NCI-H2171 treated with DMSO at 0.1 percent for 48 hours (cell line): Measurements from ENCODE around the gene CAMK2B.

Experiments used
- DNase-seq: peaks from one replicate; lab custom pipeline; 2025; lab: John Stamatoyannopoulos, UW

Gene CAMK2B

DNA sequence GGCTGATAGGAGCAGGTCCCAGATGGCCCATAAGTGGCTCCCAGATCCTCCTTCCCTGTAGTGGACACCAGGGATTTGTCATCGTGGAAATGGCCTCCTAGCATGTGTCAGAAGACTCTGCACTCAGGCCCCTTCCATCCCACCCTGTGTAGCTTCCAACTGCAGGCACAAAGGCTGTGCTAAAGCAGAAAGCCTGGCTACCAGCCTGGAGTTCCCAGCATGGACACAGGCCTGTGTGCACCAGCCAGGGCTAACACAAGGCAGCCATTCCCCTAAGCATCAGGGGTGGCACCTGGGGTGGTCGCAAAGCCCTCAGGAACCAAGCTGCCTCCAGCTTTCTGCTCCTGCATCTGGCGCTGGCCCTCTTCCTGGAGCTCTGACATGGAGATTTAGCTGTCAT, 4.5 kb upstream of the CAMK2B start:
- no peak for DNase-seq

DNA sequence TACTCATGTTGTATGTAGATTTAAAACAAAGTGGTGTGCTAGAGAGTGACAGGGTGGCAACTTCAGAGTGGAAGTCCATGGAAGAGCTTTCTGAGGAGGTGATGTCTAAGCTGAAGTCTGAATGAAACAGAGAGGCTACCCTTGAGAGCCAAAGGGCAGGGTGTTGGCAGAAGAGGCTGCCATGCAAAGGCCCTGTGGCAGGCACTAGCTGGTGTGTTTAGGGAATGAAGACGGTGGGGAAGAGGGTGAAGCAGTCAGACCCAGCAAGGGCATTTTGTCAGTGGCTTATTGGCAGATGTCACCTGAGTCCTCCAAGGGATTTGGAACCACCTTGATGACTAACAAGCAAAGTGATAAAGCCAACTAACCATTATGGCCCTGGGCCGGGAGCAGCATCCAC, 3.7 kb upstream of the CAMK2B start:
- no peak for DNase-seq

DNA sequence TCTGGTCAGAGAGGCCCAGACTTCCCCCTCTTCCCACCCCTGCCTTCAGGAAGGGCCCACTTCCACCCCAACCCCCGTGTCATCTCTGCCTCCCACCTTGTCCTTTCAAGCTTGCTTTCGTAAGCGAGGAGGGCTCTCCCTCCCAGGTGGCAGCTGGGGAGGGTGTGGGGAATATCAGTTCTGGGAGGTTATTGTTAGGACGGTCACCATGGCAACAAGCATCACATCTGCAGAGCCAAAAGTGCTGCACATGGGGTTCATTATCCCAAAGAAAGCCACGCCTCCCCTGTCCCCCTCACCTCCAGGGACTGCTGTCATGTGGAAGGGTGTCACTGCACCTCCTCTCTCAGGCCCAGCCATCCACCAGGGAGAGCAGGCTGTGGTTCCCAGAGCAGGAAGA, 2.6 kb upstream of the CAMK2B start:
- peak; percentile 14 for DNase-seq

DNA sequence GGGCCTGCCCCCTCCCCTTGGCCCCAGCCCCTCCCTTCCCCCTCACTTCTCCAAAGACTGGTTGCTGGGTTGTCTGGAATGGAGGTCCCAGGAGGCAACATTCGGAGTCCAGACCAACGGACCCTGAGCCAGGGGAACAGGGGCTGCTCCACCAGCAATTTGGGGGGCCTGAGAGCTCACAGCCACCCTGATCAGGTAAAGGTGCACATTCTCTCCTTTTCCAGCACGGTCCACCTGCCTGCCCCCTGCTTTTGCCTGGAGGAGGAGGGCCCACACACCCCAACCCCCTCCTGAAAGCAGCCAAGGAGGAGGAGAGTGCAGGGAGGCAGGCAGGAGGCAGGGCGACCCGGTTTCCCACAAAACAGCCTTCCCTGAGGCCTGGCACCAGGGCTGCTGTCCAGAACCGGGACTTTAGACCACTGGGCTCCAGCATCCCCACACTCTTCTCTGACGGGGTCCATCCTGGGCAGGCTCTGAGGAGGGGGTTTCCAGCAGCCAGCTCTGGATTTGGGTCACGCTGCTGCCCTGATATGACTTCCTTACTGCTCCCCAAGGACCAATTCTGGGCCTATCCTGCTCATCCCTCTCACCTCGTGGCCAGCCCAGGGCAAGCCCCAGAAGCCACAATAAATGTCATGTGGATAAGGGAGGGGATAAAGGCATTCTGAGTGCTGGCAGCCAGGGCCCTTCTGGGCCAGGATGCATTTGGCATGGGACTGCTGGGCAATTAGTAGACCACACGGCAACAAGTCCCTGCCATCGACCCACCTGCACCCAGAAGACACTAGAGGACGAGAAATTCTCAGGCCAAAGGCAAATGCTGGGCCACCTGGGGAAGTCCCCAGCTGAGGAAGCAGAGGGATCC, 1.1 kb upstream of the CAMK2B start:
- DNase-seq = no peak

DNA sequence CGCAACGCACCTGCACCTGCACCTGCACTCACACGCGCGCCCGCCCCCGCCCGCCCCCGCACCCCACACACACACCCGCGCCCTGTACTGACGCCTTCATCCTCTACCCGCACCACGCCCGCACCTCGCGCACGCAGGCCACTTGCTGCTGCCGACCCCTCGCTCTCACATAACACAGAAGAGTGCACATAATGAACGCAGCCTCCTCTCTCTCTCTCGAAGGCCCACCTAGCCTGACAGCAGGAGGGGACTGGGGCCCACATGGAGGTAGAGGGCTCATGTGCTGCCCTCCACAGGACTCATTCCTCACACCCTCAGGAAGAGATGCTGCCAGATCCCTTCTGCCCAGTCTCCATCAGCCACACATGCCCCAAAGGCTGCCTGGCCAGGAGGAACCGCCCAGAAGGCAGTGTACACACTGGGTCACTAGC, 432 bp upstream of the CAMK2B start:
- peak; percentile 64 for DNase-seq

DNA sequence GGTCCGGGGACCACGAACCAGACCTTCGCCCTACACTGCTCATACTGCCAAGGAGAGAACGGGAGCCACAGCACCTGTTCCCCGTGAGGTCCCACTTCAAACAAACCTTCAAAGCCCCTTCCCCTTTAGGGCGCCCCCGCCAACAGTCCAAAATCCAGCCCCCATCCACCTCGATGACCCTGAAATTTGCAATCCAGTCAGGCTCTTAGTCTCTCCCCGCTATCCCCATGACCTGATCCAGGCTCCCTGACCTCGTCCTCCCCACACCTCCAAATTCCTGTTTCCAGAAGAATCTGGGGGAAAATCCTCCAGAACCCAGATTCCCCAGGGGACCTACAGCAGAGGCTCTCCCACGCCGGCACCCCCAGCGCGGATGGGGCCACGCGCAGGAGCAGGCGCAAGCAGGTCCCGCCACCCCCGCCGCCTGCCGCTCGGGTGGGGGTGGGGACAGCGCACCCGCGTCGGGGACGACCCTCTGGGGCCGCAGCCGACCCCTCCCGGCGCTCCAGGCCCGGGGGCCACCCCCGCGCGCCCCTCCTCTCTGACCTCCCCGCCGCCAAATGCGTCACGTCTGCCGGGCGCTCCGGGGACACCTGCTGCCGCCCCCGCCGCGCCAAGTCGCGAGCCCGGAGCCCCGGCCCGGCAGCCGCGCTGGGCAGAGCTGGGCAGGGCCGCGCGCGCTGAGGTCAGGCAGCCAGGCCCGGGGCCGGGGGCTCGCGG, 753 bp downstream of the CAMK2B start:
- DNase-seq = no peak

DNA sequence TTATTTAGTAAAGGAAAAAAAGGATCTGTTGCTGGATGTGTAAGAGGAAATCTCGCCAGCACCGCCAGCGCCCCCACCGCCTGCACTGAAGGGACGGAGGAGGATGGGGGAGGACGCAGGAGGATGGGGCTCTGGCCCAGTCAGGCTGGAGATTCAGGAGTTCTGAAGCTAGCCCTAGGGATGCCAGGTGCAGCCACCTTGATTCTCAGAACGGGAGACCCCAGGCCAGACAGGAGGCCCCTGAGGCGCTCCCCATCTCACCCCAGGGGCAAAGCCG, 1.3 kb downstream of the CAMK2B start:
- DNase-seq = no peak

DNA sequence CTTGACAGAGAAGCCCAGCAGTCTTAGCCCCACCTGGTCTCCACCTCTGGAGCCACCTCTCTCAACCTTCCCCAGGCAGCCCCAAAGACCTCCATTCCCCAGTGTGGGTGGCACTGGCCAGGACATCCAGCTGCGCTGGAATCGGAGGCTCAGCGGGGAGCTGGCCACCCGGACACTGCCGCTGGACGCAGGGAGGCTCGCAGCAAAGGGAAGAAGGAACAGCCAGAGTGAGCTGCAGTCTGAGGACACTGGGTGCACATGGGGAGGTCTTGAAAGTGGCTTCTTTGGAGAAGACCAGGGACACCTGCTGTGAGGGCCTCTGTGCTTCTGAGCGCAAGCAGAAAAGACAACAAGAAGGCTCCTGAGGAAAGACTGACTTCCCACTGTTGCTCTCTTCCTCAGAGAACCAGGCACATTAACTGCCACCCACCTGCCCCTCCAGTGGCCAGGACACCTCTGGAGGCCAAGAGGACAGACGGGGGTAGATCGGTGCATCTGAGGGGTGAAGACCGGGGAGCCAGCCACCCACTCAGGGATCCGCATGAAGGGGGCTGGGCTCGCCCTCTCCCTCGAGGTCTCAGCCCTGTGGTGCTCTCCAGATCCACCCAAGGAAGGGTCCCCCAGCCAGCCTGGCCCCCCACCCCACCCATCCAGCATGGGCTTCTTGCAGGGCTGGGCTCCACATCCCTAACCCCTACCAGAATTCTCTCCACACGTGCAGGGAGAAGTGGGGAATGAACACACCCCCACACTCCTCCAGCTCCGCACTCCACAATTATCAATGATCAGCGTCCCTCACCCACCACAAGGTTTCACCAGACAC, 1.8 kb downstream of the CAMK2B start:
- DNase-seq = no peak

DNA sequence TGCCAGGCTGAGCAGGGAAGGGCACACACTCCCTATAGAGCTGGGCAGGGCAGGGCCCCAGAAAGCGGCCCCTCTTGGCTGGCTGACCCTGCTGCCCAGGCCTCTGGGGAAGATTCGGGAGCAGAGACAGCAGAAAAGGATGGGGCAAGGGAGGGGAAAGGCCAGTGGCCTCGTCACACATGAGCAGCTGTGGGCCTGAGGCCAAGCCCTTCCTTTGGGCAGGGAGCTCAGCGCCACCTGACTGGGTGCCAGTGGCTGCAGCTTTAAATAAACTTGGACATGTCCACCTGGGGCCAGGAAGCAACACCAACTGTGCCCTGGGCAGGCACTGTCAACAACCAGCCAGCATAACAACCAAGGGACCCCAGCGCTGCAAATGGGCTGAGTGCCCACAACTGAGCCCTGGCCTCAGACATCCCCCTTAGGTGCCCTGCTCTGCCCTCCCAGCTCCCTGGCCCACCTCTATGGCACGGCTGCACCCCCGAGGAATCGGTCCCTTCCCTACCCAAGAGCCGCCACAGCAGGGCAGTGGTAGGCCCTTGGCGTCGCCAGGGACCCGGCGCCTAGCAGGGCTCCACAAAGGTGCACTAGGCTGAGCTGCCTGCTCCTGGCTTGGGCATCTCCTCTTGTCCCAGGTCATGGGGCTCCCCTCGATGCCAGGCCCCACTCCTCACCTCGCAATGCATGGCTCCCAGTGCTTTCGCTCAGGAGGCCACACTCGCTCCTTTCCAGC, 2.6 kb downstream of the CAMK2B start:
- DNase-seq = no peak

DNA sequence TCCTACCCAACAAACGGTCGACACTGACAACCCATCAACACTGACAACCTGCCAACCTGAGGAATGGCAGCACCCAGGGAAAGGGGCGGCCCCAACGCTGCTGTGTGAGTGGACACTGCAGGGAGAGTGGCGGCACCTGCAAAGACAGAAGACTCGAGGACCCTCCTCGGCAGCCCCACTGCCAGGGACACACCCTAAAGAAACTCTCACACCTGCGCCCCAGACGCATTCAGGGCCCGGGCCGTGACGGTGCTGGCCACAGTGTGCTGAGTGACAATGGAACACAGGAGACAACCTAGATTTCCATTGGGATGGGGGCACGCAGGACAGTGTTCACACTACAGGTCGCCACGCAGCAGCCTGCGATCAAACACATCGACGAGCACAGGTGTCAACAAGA, 3.6 kb downstream of the CAMK2B start:
- no peak for DNase-seq

DNA sequence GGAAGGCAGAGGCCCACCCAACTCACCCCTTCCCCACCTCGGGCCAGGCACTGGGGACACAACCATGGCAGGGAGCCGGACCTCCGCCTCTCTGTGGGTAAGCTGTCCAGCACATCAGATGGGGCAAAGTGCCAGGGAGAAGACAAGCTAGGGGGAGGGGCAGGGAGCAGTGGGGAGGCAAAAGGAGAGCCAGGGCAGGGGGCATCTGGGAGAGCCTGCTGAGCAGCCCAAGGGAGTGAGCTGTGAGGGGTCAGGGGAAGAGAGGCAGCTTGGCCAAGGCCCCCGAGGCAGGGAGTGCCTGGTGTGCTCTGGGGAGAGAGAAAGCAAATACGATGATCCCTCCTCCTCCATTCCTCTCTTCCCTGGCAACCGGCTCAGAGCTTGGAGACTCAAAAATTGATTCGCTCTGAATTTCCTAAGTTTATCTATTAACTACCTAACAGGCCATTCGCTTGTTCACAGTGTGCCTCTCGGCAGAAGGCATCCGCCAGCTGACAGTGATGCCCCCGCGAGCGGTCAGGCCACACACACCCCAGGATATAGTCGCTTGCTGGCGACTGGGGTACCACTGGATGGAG, 4.5 kb downstream of the CAMK2B start:
- no peak for DNase-seq

DNA sequence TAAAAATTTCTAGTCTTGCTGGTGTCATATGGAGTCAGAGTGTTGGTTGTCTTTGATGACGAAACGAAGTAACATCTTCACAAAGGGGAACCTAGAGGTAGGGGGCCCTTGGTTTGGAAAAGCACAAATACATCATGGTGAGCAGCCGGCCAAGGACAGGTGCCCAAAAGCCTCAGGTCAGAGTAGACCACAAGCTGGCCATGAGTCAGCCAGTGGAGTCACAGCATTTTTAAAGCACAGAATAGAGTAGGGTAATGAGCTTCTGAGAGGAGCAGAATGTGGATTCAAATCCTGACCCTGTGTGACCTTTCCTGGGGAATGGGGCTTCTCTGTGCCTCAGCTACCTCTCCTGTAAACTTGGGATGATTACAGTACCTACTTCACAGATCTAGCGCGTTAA, 5.3 kb downstream of the CAMK2B start:
- no peak for DNase-seq

DNA sequence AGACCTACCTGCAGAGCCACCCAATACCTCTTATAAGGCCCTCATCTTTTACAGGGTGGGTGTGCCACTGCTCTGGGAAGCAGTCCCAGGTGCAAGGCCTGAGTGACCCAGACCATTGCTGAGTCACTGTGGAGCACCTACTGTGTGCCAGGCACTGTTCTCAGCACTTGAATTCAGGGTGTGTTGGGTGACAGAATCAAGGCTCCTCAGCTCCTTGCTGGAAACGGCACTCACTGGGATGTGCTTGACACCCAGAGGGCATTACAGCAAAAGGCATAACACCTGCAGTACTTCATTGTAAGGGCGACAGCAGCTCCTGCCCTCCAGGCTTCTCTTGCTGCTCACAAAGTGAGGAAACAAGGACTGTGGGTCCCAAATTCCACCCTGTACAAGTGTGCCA, 7.1 kb downstream of the CAMK2B start:
- DNase-seq = no peak

DNA sequence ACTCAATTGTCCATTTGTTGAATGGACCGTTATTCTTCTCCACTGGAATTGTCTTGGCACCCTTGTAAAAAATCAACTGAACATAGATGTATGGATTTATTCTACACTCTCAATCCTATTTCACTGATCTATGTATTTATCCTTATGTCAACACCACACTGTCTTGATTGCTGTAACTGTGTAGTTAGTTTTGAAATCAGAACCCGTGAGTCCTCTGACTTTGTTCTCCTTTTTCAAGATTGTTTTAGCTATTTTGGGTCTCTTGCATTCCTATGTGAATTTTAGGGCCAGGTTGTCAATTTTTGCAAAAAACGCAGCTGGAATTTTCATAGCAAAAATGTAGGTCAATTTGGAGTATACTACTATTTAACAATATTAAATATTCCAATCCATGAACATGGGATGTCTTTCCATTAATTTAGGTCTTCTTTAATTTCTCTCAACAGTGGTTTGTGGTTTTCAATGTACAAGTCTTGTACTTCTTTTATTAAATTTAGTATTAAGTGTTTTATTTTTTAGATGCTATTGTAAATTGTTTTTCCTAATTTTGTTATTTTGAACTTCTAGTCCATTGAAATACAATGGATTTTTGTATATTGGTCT, 10.0 kb downstream of the CAMK2B start:
- DNase-seq = no peak

DNA sequence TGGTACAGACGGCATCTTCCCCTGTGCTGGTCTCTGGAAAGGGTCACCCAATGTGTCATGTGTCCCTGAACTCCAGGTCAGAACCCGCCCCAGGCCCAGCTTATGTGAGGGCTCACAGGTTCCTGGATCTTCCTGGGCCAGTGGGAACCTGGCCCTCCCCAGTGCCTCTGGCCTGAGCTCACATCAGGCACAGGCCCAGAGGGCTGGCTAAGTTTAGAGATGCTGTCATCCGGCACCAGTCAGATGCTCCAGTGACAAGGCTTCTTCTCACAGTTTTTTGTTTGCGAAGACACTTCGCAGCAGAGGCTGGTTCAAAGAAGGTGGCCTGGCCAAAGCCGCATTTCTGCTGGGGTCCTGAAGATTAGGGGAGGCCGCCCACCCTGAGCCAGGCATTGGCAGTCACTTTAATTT, 11.8 kb downstream of the CAMK2B start:
- no peak for DNase-seq

DNA sequence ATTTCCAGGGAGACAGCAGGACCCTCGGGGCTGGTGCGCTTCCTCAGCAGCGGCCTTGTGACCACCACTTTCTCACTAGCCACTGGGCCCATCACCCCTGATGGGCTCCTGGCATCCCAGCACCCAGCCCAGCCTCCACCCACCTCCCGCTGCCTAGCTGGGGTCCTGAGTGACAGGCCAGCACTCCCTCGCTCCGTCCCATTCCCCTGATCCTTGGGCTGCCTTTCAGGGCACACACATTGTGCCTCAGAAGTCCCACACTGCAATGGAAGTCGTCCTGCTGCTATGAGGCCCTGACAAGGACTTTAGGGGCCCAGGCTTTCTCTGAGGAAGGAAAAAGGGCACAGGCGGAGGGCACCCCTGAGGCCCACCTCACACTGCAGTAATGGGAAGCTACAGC, 12.4 kb downstream of the CAMK2B start:
- no peak for DNase-seq

DNA sequence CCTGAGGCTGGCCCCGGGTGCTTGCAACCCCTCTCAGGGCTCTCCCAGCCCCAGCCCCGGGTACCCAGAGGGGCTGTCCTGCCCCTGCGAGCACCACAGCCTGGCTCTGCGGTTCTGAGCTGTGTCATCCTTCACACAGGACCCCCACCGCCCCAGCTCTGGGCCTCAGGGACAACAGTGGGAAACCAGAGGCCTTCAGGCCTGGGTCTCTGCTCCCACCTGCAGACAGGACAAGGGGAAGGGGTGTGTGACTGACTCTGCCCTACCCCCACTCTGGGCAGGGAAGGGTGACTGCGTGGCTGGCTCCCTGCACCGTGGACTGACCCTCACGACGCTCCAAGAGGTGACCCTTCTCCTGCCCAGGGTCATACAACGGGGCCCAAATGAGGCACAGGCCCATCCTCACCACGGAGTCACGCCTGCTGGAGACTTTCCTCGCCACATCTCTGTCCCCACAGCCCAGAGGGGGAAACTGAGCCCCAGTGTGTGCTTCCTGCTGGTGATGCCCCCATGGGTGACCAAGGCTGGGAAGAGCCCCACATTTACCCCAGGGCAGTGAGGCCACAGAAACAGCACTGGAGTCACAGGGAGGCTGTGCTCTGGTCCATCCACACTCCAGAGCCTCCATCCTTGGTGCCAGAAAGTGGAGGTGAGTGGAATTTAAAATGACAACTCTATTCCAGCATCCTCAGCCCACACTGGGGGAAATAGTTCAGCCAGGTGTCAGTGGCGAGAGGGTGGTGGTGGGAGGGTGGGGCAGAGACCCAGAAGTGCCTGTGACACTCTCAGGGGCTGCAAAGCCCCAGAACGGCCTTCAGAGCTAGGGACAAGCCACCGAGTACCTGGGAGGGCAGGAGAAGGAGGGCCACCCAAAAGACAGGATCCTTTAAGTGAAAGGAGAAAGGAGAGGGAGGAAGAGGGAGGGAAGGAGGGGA, 13.6 kb downstream of the CAMK2B start:
- no peak for DNase-seq

DNA sequence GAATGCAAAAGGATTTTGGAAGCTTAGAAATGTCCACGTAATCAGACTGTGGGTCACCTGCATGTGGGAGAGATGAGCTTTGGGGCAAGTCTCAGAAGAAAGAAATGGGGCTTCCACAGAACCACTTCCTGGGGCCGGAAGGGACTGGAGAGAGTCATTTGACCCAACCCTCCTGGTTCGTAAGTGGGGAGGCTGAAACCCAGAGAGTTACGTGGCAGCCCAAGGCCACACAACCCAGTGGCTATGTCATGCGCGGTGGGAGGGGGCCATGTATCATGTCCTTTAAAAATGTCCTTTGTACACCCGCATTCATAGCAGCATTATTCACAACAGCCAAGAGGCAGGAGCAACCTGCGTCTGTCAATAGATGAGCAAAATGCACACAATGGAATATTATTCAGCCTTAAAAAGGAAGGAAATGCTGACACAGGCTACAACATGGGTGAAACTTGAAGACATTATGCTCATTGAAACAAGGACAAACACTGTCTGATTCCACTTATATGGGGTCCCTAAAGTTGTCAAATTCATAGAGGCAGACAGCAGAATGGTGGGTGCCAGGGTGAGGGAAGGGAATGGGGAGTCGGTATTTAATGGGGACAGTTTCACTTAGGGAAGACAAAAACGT, 15.1 kb downstream of the CAMK2B start:
- no peak for DNase-seq

DNA sequence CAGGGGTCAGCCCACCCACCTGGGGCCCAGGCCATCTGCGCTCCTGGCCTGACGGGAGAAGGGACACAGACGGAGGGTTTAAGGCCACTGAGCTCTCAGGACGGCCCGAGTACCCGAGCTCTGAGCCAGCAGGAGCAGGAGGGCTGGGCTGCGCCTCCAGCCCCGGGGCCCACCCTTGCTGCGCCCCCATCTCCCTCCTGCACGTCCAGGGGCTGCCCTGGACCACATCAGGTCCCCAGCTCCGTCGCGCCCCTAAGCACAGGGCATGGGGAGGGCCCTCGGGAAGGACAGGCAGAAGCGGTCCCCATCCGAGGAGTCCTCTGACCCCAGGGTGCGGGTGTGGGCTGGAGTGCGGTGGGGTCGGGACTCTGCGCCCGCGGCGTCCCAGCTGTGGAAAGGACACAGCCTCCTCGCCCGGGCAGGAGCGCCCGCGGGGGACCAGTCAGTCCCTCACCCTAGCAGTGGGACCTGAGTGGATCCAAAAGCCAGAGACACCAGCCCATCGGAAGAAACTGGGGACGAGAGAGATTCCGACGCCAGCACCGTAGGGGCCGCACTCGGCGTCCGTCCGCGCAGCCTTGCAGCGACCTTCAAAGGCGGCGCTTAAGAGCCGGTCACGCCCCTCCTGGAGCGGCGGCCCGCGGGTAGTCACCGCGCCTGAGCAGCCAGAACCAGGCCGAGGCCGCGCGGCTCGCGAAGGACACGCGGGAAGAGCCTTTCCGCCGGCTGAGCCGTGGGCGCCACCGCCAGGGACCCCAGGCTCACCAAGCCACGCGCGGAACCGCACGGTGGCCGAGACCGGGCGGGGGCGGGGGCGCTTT, 15.9 kb downstream of the CAMK2B start:
- no peak for DNase-seq
